T-helper 17 cell (primary cell): ENCODE measurements around the gene TMEM184B. TPM values are rescaled to one million over a fixed set of nuclear protein-coding genes. Genes with fewer than 3 reads are reported as not detected.

Experiments
- ATAC-seq: fragments of 150-1000 bp; cut with Tn5 transposase; 2 replicates; pipeline ENCODE4 v1.10.0; 2021; ENCODE audit warnings: mild to moderate bottlenecking, moderate library complexity
- DNase-seq, 3 donors: peaks; one replicate each; pipeline versions ENCODE4 v3.0.0 to v3.0.0-alpha.2; 2020 to 2021
- H3K9me3 ChIP-seq: one replicate; pipeline ENCODE4 v1.7.0; 2013; ENCODE audit warnings: low read length, mild to moderate bottlenecking; ENCODE audit not compliant: control insufficient read depth, poor library complexity, severe bottlenecking
- H3K27ac Mint-ChIP-seq: one replicate; pipeline ENCODE4 v1.8.0; 2022; ENCODE audit warnings: mild to moderate bottlenecking, moderate library complexity, mixed read lengths
- H3K27me3 Mint-ChIP-seq: one replicate; pipeline ENCODE4 v1.8.0; 2022; ENCODE audit warnings: mixed read lengths
- H3K36me3 Mint-ChIP-seq: one replicate; pipeline ENCODE4 v1.8.0; 2022; ENCODE audit warnings: low read depth, mixed read lengths
- H3K4me1 Mint-ChIP-seq: one replicate; pipeline ENCODE4 v1.8.0; 2022; ENCODE audit warnings: mild to moderate bottlenecking, mixed read lengths
- H3K4me3 Mint-ChIP-seq: one replicate; pipeline ENCODE4 v1.8.0; 2022; ENCODE audit warnings: mild to moderate bottlenecking, moderate library complexity, mixed read lengths
- total RNA-seq, 4 donors: library from RNA in 2 of 4; stranded (reverse) in 2 of 4; gene quantifications; one replicate each; pipeline ENCODE4 v1.2.3 and lab custom pipeline; 2022 to 2026

Gene TMEM184B
- total RNA-seq, 2 donors from 2014 or later, result 53.3 TPM

DNA sequence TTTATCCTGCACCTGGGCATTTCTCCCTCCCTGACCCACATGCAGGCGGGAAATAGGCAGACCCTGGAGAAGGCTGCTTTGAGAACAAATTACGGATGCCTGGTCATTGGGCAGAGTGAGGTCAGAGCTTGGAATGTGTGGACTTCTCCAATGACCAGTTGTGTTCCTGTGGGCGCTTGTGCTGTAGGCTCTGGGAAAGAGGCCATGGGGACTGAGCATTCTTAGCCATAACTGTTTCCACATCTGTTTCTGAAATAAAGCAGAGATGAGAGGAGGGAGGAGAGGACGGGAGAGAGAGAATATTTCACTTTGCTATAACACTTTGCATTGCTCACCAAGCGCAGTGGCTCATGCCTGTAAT lies 11.2 kb upstream of the TMEM184B start:
- no peaks in the 10 kb centered on the region for H3K36me3 Mint-ChIP-seq
- no peaks in the 10 kb centered on the region for H3K9me3 ChIP-seq
- H3K4me1 Mint-ChIP-seq, result peaks cover 3% of the 10 kb centered on the region
- H3K27ac Mint-ChIP-seq, result no peak overlapping the region
- ATAC-seq (no peak), DNase-seq (no peak)
- H3K4me3 Mint-ChIP-seq, result no peak overlapping the region
- no peaks in the 10 kb centered on the region for H3K27me3 Mint-ChIP-seq

DNA sequence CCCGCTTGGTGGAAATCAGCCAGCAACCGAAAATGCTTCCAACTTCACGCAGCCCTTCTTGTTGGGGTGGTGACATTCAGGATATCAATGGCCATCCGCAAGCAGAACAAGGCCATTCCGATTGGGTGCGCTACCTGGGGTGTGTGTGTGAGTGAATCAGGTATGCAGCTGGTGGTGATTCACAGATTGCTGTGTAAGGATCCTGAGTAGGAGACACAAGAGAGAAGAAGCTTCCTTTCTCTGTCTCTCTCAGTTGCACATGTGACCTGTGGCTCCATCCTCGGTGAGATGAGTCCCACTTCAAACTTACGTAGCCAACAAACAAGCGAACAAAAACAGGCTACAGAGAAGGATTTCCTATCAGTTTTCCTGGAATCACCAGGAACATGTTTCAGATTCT lies 9.6 kb upstream of the TMEM184B start:
- ATAC-seq (no peak), DNase-seq (no peak)
- H3K9me3 ChIP-seq, result no peaks in the 10 kb centered on the region
- Mint-ChIP-seq H3K27ac (peak overlapping the region; percentile 2), H3K4me3 (no peak overlapping the region), H3K4me1 (no peaks in the 10 kb centered on the region), H3K27me3 (no peaks in the 10 kb centered on the region), H3K36me3 (no peaks in the 10 kb centered on the region)

DNA sequence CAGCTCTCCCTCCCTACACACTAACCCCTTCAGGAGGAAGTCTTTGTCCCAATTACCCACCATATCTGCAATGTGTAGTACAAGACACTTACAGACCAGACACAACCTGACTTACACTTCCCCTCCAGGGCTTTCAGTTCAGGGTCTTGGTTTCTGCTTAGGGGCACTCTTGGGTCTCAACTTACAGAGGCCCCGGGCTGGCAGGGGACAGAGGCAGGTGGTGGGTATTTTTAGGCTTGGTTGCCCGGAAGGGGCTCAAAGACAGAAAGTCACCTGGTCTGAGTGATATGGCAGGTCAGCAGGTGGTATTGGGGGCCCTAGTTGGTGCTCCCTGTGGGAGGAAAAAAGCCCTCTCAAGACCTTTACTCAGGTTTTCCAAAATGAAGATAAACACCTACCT lies 3.4 kb upstream of the TMEM184B start:
- Mint-ChIP-seq H3K36me3 (no peaks in the 10 kb centered on the region), H3K4me1 (peaks cover 17% of the 10 kb centered on the region), H3K27me3 (no peaks in the 10 kb centered on the region), H3K27ac (no peak overlapping the region), H3K4me3 (no peak overlapping the region)
- H3K9me3 ChIP-seq, result no peaks in the 10 kb centered on the region
- ATAC-seq, result no peak
- DNase-seq, result no peak

DNA sequence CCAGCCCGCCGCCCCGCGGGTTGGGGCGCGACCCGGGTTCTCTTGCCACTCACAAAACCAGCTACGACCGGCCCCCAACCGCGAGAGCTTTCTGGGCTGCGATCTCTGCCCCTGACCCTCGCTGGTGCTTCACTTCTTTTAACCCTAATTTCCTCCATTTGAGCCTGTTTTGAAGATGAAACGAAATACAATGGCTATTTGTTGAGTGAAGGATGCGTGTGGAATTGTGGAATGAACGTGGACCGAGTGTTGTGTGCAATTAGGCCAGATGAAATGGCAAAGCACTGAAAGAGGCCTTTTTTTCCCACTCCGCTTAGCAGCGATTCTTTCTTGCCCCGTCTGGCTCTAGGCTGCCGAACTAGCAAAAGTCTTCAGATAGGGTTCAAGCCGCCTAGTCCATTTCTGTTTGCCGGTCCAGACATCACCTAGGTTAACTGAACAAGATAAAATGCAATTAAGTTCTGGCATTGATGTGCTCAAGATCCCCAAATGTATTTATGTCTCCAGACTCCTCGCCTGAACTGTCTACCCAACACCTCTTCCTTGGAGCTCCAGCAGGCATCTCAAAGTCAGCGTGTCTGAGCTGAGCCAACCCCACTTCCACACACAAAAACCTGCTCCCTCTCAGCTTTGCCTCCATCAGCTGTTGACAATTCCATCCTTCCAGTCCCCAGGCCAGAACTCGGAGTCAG lies 471 bp upstream of the TMEM184B start:
- Mint-ChIP-seq H3K27me3 (no peaks in the 10 kb centered on the region), H3K27ac (peak overlapping the region; percentile 95), H3K4me3 (peak overlapping the region; percentile 94), H3K4me1 (peaks cover 39% of the 10 kb centered on the region), H3K36me3 (no peaks in the 10 kb centered on the region)
- no peak for DNase-seq
- no peaks in the 10 kb centered on the region for H3K9me3 ChIP-seq
- ATAC-seq, result peak; percentile 3

DNA sequence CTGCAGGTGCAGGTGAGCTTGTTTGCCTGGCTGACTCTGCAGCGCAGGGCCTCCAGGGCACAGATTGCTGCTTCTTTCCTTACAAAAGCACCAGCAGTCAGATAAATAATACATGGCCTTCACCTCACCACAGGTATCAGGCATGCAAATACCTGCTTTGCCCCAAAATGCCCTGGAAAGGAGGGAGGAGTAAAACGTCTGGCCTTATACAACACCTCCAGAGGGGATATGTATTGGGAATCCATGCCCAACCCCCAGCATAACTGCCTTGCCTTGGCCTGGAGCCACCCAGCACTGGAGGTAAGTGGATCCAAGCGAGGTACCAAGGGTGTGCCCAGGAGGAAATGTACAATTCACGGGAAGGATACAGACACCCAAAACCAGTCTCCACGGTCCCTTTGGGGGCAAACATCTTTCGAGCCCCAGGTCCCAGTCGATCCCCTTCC lies 860 bp downstream of the TMEM184B start:
- Mint-ChIP-seq H3K27ac (peak overlapping the region; percentile 92), H3K36me3 (no peaks in the 10 kb centered on the region), H3K4me3 (peak overlapping the region; percentile 90), H3K4me1 (peaks cover 48% of the 10 kb centered on the region), H3K27me3 (no peaks in the 10 kb centered on the region)
- peak; percentile 5 for ATAC-seq
- H3K9me3 ChIP-seq, result no peaks in the 10 kb centered on the region
- DNase-seq, result no peak

DNA sequence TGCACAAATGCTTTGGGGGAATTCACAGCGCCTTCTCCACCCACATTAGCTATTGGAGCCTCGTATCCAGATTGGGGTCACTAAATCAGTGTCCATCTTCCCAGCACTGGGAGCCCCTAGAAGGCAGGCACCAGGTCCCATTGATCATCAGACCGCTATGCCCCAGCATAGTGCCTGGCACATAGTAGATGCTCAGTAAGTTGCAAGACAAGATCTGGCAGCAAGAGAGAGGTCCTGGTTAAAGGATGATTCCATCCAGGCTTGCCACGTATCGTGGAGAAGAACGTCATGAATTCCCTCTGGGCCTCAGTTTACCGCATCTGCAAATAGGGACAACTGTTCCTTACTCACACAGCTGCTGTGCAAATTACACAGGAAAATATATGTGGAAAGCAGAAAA lies 1.7 kb downstream of the TMEM184B start:
- Mint-ChIP-seq H3K36me3 (no peaks in the 10 kb centered on the region), H3K4me1 (peaks cover 55% of the 10 kb centered on the region), H3K27me3 (no peaks in the 10 kb centered on the region), H3K27ac (peak overlapping the region; percentile 92), H3K4me3 (peak overlapping the region; percentile 64)
- DNase-seq (no peak), ATAC-seq (no peak)
- no peaks in the 10 kb centered on the region for H3K9me3 ChIP-seq

DNA sequence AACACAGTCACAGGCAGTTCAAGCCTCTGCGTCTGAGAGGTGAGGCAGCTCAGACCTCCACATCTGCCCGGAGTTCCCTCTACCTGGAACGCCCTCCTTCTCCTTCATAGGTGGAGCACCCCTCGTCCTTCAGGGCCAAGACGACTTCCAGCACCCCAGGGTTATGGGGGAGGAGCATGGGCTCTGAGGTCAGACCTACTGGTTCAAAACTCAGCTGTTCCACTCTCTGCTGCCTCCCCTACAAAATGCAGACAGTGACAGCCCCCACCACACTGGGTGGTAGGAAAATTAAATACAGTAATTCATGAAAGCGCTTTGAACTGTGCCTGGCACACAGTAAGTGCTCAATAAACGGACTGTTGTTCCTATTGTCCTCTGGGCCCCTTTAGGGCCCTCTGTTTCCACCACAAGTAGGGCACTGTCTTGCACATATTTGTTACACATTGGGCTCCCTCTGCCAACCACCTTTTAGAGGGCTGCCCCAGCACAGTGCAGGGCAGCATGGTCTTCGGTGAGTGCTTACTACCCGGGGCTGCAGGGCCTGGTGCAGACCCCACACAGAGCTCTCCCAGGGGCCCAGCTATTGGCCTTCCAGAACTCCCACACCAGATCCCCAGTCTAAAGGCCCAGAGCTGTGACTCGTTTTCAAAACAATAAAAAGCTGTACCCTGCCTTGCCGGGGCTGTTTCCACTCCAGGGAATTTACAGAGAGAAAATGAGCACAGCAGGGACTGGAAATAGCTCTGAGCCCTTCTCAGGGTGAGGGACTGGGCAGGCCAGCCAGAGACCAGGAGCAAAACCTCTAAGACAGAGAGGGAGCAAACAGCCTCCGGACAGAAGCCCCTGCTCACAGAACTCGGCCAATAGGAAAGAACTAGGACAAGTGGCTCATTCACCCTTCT lies 2.5 kb downstream of the TMEM184B start:
- H3K9me3 ChIP-seq, result no peaks in the 10 kb centered on the region
- Mint-ChIP-seq H3K36me3 (no peaks in the 10 kb centered on the region), H3K4me3 (peak overlapping the region; percentile 64), H3K4me1 (peaks cover 55% of the 10 kb centered on the region), H3K27me3 (no peaks in the 10 kb centered on the region), H3K27ac (peak overlapping the region; percentile 92)
- ATAC-seq, result no peak
- no peak for DNase-seq

DNA sequence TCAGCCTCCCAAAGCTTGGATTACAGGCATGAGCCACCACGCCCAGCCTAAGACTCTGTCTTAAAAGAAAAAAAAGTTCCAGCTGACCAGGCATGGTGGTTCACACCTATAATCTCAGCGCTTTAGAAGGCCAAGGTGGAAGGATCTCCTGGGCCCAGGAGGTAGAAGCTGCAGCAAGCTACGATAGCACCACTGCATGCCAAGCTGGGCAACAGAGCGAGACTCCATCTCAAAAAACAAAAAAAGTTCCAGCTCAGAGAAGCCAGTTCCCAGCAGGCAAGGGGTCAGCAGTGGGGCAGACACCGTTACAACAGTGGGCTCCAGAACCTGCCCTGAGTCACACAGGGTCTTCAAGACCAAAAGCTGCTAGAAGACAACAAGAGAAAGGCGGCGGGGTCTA lies 3.3 kb downstream of the TMEM184B start:
- no peak for ATAC-seq
- H3K4me1 Mint-ChIP-seq, result peaks cover 59% of the 10 kb centered on the region
- H3K27ac Mint-ChIP-seq, result peak overlapping the region; percentile 92
- no peak overlapping the region for H3K4me3 Mint-ChIP-seq
- no peaks in the 10 kb centered on the region for H3K27me3 Mint-ChIP-seq
- H3K9me3 ChIP-seq, result no peaks in the 10 kb centered on the region
- no peaks in the 10 kb centered on the region for H3K36me3 Mint-ChIP-seq
- no peak for DNase-seq

DNA sequence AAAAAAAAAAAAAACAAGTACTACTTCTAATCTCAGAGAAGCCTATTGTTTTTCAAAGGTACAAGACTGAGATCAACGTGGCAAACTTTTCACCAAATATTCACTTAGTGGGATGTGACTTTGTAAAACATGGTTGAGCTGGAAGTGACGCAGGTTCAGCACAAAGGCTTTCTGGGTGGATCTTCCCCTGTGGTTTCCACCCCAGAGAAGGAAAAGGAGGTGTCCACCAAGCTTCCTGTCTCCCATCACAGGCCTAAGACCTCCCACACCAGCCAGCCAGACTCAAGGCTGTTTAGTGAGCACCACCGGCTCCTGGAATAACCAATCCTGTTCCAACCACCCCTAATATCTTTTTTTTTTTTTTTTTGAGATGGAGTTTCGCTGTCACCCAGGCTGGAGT lies 5.7 kb downstream of the TMEM184B start:
- ATAC-seq (peak; percentile 97), DNase-seq (peak in 2 of 3 donors; percentile 43 to 45)
- peaks cover 3% of the 10 kb centered on the region for H3K36me3 Mint-ChIP-seq
- H3K4me3 Mint-ChIP-seq, result peak overlapping the region; percentile 41
- H3K27ac Mint-ChIP-seq, result peak overlapping the region; percentile 90
- no peaks in the 10 kb centered on the region for H3K9me3 ChIP-seq
- peaks cover 60% of the 10 kb centered on the region for H3K4me1 Mint-ChIP-seq
- no peaks in the 10 kb centered on the region for H3K27me3 Mint-ChIP-seq

DNA sequence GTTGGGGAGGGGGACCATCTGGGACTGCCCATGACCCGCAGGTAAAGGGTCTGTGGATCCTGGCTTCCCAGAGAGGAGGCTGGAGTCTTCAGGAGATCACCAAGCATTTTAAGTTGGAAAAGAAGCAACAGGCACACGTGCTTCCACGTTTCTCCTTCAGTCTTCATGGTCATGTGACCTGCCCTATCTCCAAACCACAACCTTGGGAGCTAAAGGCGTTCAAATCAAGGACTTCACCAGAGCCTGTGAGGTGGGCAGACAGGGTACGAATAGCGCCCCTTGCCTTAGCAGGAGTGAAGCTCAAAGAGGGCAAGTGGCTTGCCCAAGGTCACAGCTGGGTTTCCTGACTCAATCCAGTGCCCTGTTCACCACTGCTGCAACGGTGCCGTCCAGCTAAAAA lies 6.7 kb downstream of the TMEM184B start:
- Mint-ChIP-seq H3K4me1 (peaks cover 57% of the 10 kb centered on the region), H3K4me3 (no peak overlapping the region), H3K27me3 (no peaks in the 10 kb centered on the region), H3K36me3 (peaks cover 3% of the 10 kb centered on the region), H3K27ac (peak overlapping the region; percentile 90)
- DNase-seq (no peak), ATAC-seq (no peak)
- H3K9me3 ChIP-seq, result no peaks in the 10 kb centered on the region

DNA sequence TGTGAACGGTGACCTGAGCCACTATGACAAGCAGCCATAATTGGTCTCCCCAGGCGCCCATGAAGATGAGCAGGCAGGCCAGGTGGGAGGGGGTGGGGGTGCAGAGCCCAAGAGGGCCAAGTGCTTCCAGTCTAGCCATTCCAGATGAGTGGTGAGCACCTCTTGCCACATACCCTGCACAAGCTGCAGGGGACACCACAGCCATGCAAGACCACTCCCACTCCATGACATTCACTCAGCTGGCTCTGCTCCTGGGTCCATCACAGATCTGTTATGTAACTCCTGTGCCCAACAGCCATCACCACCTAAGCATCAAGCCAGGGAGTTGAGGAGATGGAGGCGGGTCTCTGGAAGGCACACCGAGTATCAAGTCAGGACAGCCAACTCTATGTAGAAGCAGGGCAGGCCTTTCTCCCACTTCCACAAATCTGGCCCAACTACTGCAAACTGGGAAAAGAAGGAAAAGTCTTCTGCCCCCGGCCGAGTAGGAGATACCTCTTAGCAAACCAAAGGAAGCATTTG lies 8.4 kb downstream of the TMEM184B start:
- H3K4me3 Mint-ChIP-seq, result no peak overlapping the region
- no peak overlapping the region for H3K27ac Mint-ChIP-seq
- DNase-seq, result no peak
- no peak for ATAC-seq
- peaks cover 48% of the 10 kb centered on the region for H3K4me1 Mint-ChIP-seq
- no peaks in the 10 kb centered on the region for H3K27me3 Mint-ChIP-seq
- H3K9me3 ChIP-seq, result no peaks in the 10 kb centered on the region
- H3K36me3 Mint-ChIP-seq, result peaks cover 3% of the 10 kb centered on the region

DNA sequence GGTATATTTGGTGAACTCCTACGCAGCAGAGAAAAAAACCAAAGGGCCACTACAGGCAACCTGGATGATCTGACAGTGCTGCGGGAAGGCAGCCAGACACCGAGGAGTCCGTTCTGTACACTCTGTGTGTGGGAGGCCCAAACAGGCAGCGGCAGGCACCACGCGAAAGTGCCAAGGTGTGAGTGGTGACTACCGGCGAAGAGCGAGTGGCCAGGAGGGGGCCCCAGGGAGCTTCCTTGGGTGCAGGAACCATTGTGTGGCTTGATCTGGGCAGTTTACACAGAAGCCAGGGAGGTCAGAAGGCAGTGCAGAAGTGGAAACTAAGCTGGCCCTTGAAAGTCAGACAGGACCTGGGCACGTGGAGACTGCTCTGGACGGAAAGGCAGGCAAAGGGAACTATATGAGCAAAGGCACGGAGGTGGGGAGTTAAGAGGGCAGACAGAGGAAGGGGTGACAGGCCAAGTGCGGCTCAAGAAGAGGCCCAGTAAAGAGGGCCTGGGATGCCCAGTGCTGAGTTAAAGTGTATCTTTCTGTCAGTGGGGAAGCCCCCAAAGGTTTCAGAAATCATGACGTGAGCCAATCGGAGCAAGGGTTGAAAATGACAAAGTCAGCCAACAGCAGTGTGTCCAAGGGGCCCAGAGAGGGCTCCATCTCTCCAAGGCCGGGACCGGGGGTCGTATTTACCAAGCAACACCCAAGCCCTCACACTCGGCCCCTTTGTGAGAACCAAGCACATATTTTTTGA lies 10.6 kb downstream of the TMEM184B start:
- Mint-ChIP-seq H3K27me3 (no peaks in the 10 kb centered on the region), H3K27ac (peak overlapping the region; percentile 79), H3K4me1 (peaks cover 40% of the 10 kb centered on the region), H3K36me3 (peaks cover 3% of the 10 kb centered on the region), H3K4me3 (peak overlapping the region; percentile 61)
- ATAC-seq, result peak; percentile 46
- no peaks in the 10 kb centered on the region for H3K9me3 ChIP-seq
- DNase-seq, result peak; percentile 23 to 32 (median 25)
